Stomach smooth muscle (tissue), 2 donors: Measurements from ENCODE around the gene MED27.

ENCODE experiments used
- H3K27ac ChIP-seq: one replicate; pipeline ENCODE4 v1.7.0; 2013; ENCODE audit warnings: mild to moderate bottlenecking, low read length, inconsistent platforms
- H3K27me3 ChIP-seq, 2 donors: one replicate each; pipeline ENCODE4 v1.7.0; 2013; ENCODE audit warnings: low read length in 2 of 2; ENCODE audit not compliant: insufficient read depth in 2 of 2, control insufficient read depth in 1 of 2
- H3K36me3 ChIP-seq, 2 donors: one replicate each; pipeline ENCODE4 v1.7.0; 2013; ENCODE audit warnings: low read length in 2 of 2; ENCODE audit not compliant: control insufficient read depth in 2 of 2, insufficient read depth in 2 of 2
- H3K4me1 ChIP-seq: one replicate; pipeline ENCODE4 v1.7.0; 2013; ENCODE audit warnings: low read length; ENCODE audit not compliant: control insufficient read depth, insufficient read depth
- H3K4me3 ChIP-seq, 2 donors: one replicate each; pipeline ENCODE4 v1.7.0; 2013; ENCODE audit warnings: low read length in 2 of 2
- H3K9ac ChIP-seq, 2 donors: one replicate each; pipeline ENCODE4 v1.7.0; 2013; ENCODE audit warnings: low read length in 2 of 2, mild to moderate bottlenecking in 1 of 2
- H3K9me3 ChIP-seq, 2 donors: one replicate each; pipeline ENCODE4 v1.7.0; 2013; ENCODE audit warnings: low read length in 2 of 2; ENCODE audit not compliant: control insufficient read depth in 2 of 2
- donor health status: healthy.
- donor health status: Pancreatic carcinoma.

Gene MED27

GRCh38 chr9:132075853-132076252 lies 3.8 kb downstream of the MED27 start:
- Histone ChIP-seq H3K36me3 (peaks cover 23 to 25% of the 10 kb centered on the region in 2 donors), H3K27me3 (no peaks in the 10 kb centered on the region), H3K27ac (no peak overlapping the region), H3K9ac (no peak overlapping the region), H3K4me3 (no peak overlapping the region), H3K4me1 (peaks cover 7% of the 10 kb centered on the region), H3K9me3 (no peaks in the 10 kb centered on the region)

- Histone ChIP-seq H3K4me1 (peaks cover 7% of the 10 kb centered on the region), H3K36me3 (peaks cover 23 to 25% of the 10 kb centered on the region in 2 donors), H3K4me3 (no peak overlapping the region), H3K9me3 (no peaks in the 10 kb centered on the region), H3K27me3 (no peaks in the 10 kb centered on the region), H3K9ac (no peak overlapping the region), H3K27ac (no peak overlapping the region)
Measured at GRCh38 chr9:132074736-132075135, 4.9 kb downstream of the MED27 start.

GRCh38 chr9:132071847-132072507 lies 7.7 kb downstream of the MED27 start:
- Histone ChIP-seq H3K9ac (no peak overlapping the region), H3K4me1 (no peaks in the 10 kb centered on the region), H3K27ac (no peak overlapping the region), H3K9me3 (no peaks in the 10 kb centered on the region), H3K36me3 (peaks cover 37 to 38% of the 10 kb centered on the region in 2 donors), H3K27me3 (no peaks in the 10 kb centered on the region), H3K4me3 (no peak overlapping the region)

GRCh38 chr9:132069046-132069898 lies 10.4 kb downstream of the MED27 start:
- Histone ChIP-seq H3K27me3 (no peaks in the 10 kb centered on the region), H3K36me3 (peaks cover 28 to 29% of the 10 kb centered on the region in 2 donors), H3K27ac (no peak overlapping the region), H3K9ac (no peak overlapping the region), H3K4me1 (no peaks in the 10 kb centered on the region), H3K9me3 (no peaks in the 10 kb centered on the region), H3K4me3 (no peak overlapping the region)

- Histone ChIP-seq H3K36me3 (peaks cover 28 to 29% of the 10 kb centered on the region in 2 donors), H3K9me3 (no peaks in the 10 kb centered on the region), H3K9ac (no peak overlapping the region), H3K27me3 (no peaks in the 10 kb centered on the region), H3K27ac (no peak overlapping the region), H3K4me1 (no peaks in the 10 kb centered on the region), H3K4me3 (no peak overlapping the region)
Measured at GRCh38 chr9:132068605-132069004, 11.1 kb downstream of the MED27 start.

- Histone ChIP-seq H3K4me3 (no peak overlapping the region), H3K4me1 (peaks cover 4% of the 10 kb centered on the region), H3K9ac (no peak overlapping the region), H3K27ac (no peak overlapping the region), H3K36me3 (peaks cover 17 to 23% of the 10 kb centered on the region in 2 donors), H3K9me3 (no peaks in the 10 kb centered on the region), H3K27me3 (no peaks in the 10 kb centered on the region)
Measured at GRCh38 chr9:132066511-132066910, 13.2 kb downstream of the MED27 start.

- peaks cover 4% of the 10 kb centered on the region for H3K4me1 ChIP-seq
- H3K36me3 ChIP-seq, result peaks cover 13 to 22% of the 10 kb centered on the region in 2 donors
- H3K9ac ChIP-seq, result no peak overlapping the region
- no peaks in the 10 kb centered on the region for H3K27me3 ChIP-seq
- no peaks in the 10 kb centered on the region for H3K9me3 ChIP-seq
- no peak overlapping the region for H3K27ac ChIP-seq
- no peak overlapping the region for H3K4me3 ChIP-seq
Measured at GRCh38 chr9:132066057-132066456, 13.6 kb downstream of the MED27 start.

GRCh38 chr9:132063281-132063680 lies 16.4 kb downstream of the MED27 start:
- Histone ChIP-seq H3K36me3 (peaks cover 2 to 13% of the 10 kb centered on the region in 2 donors), H3K27me3 (no peaks in the 10 kb centered on the region), H3K4me1 (peaks cover 4% of the 10 kb centered on the region), H3K9me3 (no peaks in the 10 kb centered on the region), H3K4me3 (no peak overlapping the region), H3K27ac (no peak overlapping the region), H3K9ac (no peak overlapping the region)

- Histone ChIP-seq H3K4me3 (no peak overlapping the region), H3K36me3 (peaks cover 0 to 9% of the 10 kb centered on the region in 2 donors), H3K4me1 (peaks cover 4% of the 10 kb centered on the region), H3K9ac (no peak overlapping the region), H3K27ac (no peak overlapping the region), H3K27me3 (no peaks in the 10 kb centered on the region), H3K9me3 (no peaks in the 10 kb centered on the region)
Measured at GRCh38 chr9:132062806-132063205, 16.9 kb downstream of the MED27 start.

GRCh38 chr9:132061526-132061925 lies 18.1 kb downstream of the MED27 start:
- no peak overlapping the region for H3K27ac ChIP-seq
- no peaks in the 10 kb centered on the region for H3K9me3 ChIP-seq
- H3K4me3 ChIP-seq, result no peak overlapping the region
- peaks cover 4% of the 10 kb centered on the region for H3K4me1 ChIP-seq
- H3K27me3 ChIP-seq, result no peaks in the 10 kb centered on the region
- H3K9ac ChIP-seq, result no peak overlapping the region
- H3K36me3 ChIP-seq, result peaks cover 0 to 6% of the 10 kb centered on the region in 2 donors

- Histone ChIP-seq H3K27me3 (no peaks in the 10 kb centered on the region), H3K4me1 (peaks cover 4% of the 10 kb centered on the region), H3K9me3 (no peaks in the 10 kb centered on the region), H3K9ac (no peak overlapping the region), H3K36me3 (no peaks in the 10 kb centered on the region), H3K27ac (no peak overlapping the region), H3K4me3 (no peak overlapping the region)
Measured at GRCh38 chr9:132059361-132059760, 20.3 kb downstream of the MED27 start.
